SK-N-SH treated with all-trans-retinoic acid at 6 μM for 48 hours (cell line): ENCODE data around the gene DGKH.

ENCODE experiments used
- ATAC-seq: fragments of 200-7000 bp; cut with Tn5 transposase; 3 replicates; pipeline ENCODE4 v1.9.1; 2020; ENCODE audit warnings: mild to moderate bottlenecking, moderate library complexity
- ARNTL ChIP-seq: fragments of 450-650 bp; formaldehyde crosslinking; IDR thresholded peaks from 2 replicates; pipeline ENCODE4 v1.5.0; 2020; ENCODE audit warnings: low read depth, mild to moderate bottlenecking, moderate library complexity, borderline replicate concordance
- BACH2 ChIP-seq: fragments of 250-450 bp; sonication (Bioruptor Pico); IDR thresholded peaks from 2 replicates; pipeline ENCODE4 v1.9.0; 2021; ENCODE audit warnings: mild to moderate bottlenecking, borderline replicate concordance
- CREB5 ChIP-seq: fragments of 250-450 bp; sonication (Bioruptor Pico); IDR thresholded peaks from 2 replicates; pipeline ENCODE4 v1.5.1; 2020; ENCODE audit warnings: low read depth, mild to moderate bottlenecking, moderate library complexity
- CSDC2 ChIP-seq: fragments of 250-450 bp; sonication (Bioruptor Pico); IDR thresholded peaks from 2 replicates; pipeline ENCODE4 v1.5.0; 2020; ENCODE audit warnings: mild to moderate bottlenecking, moderate library complexity
- CSRNP3 ChIP-seq: fragments of 250-450 bp; sonication (Bioruptor Pico); IDR thresholded peaks from 2 replicates; pipeline ENCODE4 v1.5.1; 2021; ENCODE audit warnings: mild to moderate bottlenecking, moderate library complexity
- ESRRG ChIP-seq: fragments of 250-450 bp; sonication (Bioruptor Pico); IDR thresholded peaks from 2 replicates; pipeline ENCODE4 v1.6.1; 2021; ENCODE audit warnings: mild to moderate bottlenecking
- GLIS3 ChIP-seq: fragments of 250-450 bp; sonication (Bioruptor Pico); IDR thresholded peaks from 2 replicates; pipeline ENCODE4 v1.5.0; 2020; ENCODE audit warnings: mild to moderate bottlenecking, moderate library complexity
- ISL1 ChIP-seq: fragments of 250-450 bp; sonication (Bioruptor Pico); IDR thresholded peaks from 2 replicates; pipeline ENCODE4 v2.1.2; 2022; ENCODE audit warnings: mild to moderate bottlenecking, moderate library complexity
- OSR1 ChIP-seq: fragments of 250-450 bp; sonication (Bioruptor Pico); IDR thresholded peaks from 2 replicates; pipeline ENCODE4 v1.8.0; 2022; ENCODE audit warnings: moderate library complexity, mild to moderate bottlenecking, inconsistent platforms
- PATZ1 ChIP-seq: fragments of 250-450 bp; sonication (Bioruptor Pico); IDR thresholded peaks from 2 replicates; pipeline ENCODE4 v1.8.0; 2020; ENCODE audit warnings: mild to moderate bottlenecking, moderate library complexity, borderline replicate concordance
- POU6F1 ChIP-seq: fragments of 250-450 bp; sonication (Bioruptor Pico); IDR thresholded peaks from 2 replicates; pipeline ENCODE4 v1.8.0; 2021; ENCODE audit warnings: low read depth, mild to moderate bottlenecking, moderate library complexity, borderline replicate concordance
- PPARA ChIP-seq: fragments of 250-450 bp; sonication (Bioruptor Pico); IDR thresholded peaks from 2 replicates; pipeline ENCODE4 v1.5.0; 2020; ENCODE audit warnings: mild to moderate bottlenecking, borderline replicate concordance
- RARB ChIP-seq: fragments of 250-450 bp; sonication (Bioruptor Pico); IDR thresholded peaks from 2 replicates; pipeline ENCODE4 v1.8.0; 2021; ENCODE audit warnings: mild to moderate bottlenecking, moderate library complexity
- TCF4 ChIP-seq: fragments of 250-450 bp; sonication (Bioruptor Pico); IDR thresholded peaks from 2 replicates; pipeline ENCODE4 v1.8.0; 2021; ENCODE audit warnings: mild to moderate bottlenecking, moderate library complexity, borderline replicate concordance
- TOX ChIP-seq: fragments of 250-450 bp; sonication (Bioruptor Pico); IDR thresholded peaks from 2 replicates; pipeline ENCODE4 v1.8.0; 2021; ENCODE audit warnings: mild to moderate bottlenecking, moderate library complexity, borderline replicate concordance
- TSHZ2 ChIP-seq: fragments of 250-450 bp; sonication (Bioruptor Pico); IDR thresholded peaks from 2 replicates; pipeline ENCODE4 v1.5.0; 2020; ENCODE audit warnings: mild to moderate bottlenecking, moderate library complexity
- ZC3H10 ChIP-seq: fragments of 250-450 bp; sonication (Bioruptor Pico); IDR thresholded peaks from 2 replicates; pipeline ENCODE4 v1.5.1; 2021; ENCODE audit warnings: mild to moderate bottlenecking, moderate library complexity
- ZFP3 ChIP-seq: fragments of 250-450 bp; sonication (Bioruptor Pico); IDR thresholded peaks from 2 replicates; pipeline ENCODE4 v1.5.0; 2020; ENCODE audit warnings: mild to moderate bottlenecking, moderate library complexity
- ZFP30 ChIP-seq: fragments of 450-650 bp; formaldehyde crosslinking; IDR thresholded peaks from 2 replicates; pipeline ENCODE4 v1.5.0; 2022; ENCODE audit warnings: mild to moderate bottlenecking, moderate library complexity
- ZNF565 ChIP-seq: fragments of 450-650 bp; formaldehyde crosslinking; conservative IDR thresholded peaks from 2 replicates; pipeline ENCODE4 v1.5.0; 2020; ENCODE audit warnings: low read depth, mild to moderate bottlenecking, moderate library complexity
- ZNF70 ChIP-seq: fragments of 450-650 bp; formaldehyde crosslinking; IDR thresholded peaks from 2 replicates; pipeline ENCODE4 v1.5.0; 2020; ENCODE audit warnings: mild to moderate bottlenecking, moderate library complexity

DGKH gene

GRCh38 chr13:42071672-42072419 lies 23.4 kb downstream of the DGKH start:
- no peak for ATAC-seq
- TF ChIP-seq ZFP30 (no peak), ISL1 (peak; percentile 37; the same call in 1 of the 2 replicates)

- no peak for ATAC-seq
- TF ChIP-seq ZC3H10: no peak
- no peak for TF ChIP-seq ZFP3 (CRISPR knock-in tag)
- TF ChIP-seq GLIS3 (CRISPR knock-in tag): no peak
- TF ChIP-seq ARNTL (CRISPR knock-in tag): no peak
- no peak for TF ChIP-seq ZNF565 (CRISPR knock-in tag)
- no peak for TF ChIP-seq CSRNP3 (CRISPR knock-in tag)
- TF ChIP-seq ESRRG (CRISPR knock-in tag): no peak
- TF ChIP-seq PATZ1 (CRISPR knock-in tag): no peak
- no peak for TF ChIP-seq OSR1
- no peak for TF ChIP-seq ZNF70 (CRISPR knock-in tag)
- TF ChIP-seq TSHZ2 (CRISPR knock-in tag): no peak
- TF ChIP-seq CSDC2 (CRISPR knock-in tag): no peak
- no peak for TF ChIP-seq TCF4 (CRISPR knock-in tag)
- TF ChIP-seq, all 23 proteins: peak for 0
Measured at GRCh38 chr13:42073683-42074082, 25.2 kb downstream of the DGKH start.

GRCh38 chr13:42075517-42075916 lies 27.1 kb downstream of the DGKH start:
- TF ChIP-seq BACH2 (no peak), POU6F1 (CRISPR knock-in tag) (no peak)
- ATAC-seq: no peak

- no peak for ATAC-seq
- TF ChIP-seq CREB5: no peak
- TF ChIP-seq GLIS3 (CRISPR knock-in tag): no peak
- no peak for TF ChIP-seq CSDC2 (CRISPR knock-in tag)
- TF ChIP-seq BACH2: no peak
- TF ChIP-seq ZNF565 (CRISPR knock-in tag): no peak
- TF ChIP-seq RARB (CRISPR knock-in tag): no peak
- no peak for TF ChIP-seq ESRRG (CRISPR knock-in tag)
- no peak for TF ChIP-seq TOX
- TF ChIP-seq PPARA (CRISPR knock-in tag): no peak
- TF ChIP-seq PATZ1 (CRISPR knock-in tag): no peak
- no peak for TF ChIP-seq CSRNP3 (CRISPR knock-in tag)
- no peak for TF ChIP-seq OSR1
- TF ChIP-seq ARNTL (CRISPR knock-in tag): no peak
- no peak for TF ChIP-seq POU6F1 (CRISPR knock-in tag)
Measured at GRCh38 chr13:42076309-42076713, 27.9 kb downstream of the DGKH start.
